T-helper 2 cell treated with Interferon-gamma antibody and Interleukin-4, amounts not matched to agents 100 ng/mL and 5 ng/mL, for 36 hours (primary cell): ENCODE measurements around the gene SDK1. TPM values are rescaled to one million over a fixed set of nuclear protein-coding genes. Genes with fewer than 3 reads are reported as not detected.
"Not testable (repeated sequence)": the region's sequence is repeated elsewhere in the genome, so short reads cannot be mapped to it uniquely, and the experiment has no call there.

ENCODE experiments used
- intact Hi-C: fragments of 100-400 bp; cut with micrococcal nuclease; formaldehyde crosslinking; loops from one replicate; pipeline ENCODE4 v1.15.1; 2023
- total RNA-seq: library from RNA; stranded (reverse); gene quantifications from 2 replicates; pipeline ENCODE4 v1.2.3, GENCODE V29; 2022

The SDK1 gene
- total RNA-seq, 1 donor from 2014 or later = 0.09 TPM

DNA sequence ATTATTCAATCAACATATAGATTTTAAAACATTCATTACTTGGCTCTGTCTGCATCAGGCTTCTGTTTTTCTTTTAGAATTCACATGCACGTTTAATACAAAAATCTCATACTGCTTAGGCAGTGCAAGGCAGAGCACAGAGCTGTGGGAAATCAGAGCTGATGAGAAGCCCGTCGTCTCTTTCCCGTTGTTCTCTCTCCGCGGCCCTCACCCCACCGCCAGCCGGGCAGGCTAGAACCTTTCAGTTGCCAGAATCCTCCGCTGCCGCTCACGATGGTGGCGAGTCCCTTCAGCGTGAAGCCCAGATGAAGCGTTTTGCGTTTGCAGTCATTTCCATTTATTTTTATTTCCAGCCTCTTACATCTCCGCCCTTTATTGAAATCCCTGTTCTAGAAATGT, 648.2 kb downstream of the SDK1 start:
- intact Hi-C loops = no loop called here

DNA sequence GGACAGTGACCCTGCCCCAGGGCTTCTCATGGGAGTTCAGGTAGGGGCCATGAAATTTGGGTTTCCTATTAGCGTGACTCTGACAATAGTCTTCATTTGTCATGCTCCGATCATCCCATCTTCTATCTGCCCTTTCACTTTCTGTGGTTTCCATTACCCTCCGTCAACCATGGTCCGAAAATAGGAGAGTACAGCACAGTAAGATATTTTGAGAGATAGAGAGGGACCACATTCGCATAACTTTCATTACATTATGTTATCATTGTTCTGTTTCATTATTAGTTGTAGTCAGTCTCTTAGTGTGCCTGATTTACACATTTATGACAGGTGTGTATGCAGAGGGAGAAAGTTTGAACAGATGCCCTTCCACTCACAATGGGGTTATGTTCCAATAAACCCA, 649.2 kb downstream of the SDK1 start:
- intact Hi-C loops = no loop called here

DNA sequence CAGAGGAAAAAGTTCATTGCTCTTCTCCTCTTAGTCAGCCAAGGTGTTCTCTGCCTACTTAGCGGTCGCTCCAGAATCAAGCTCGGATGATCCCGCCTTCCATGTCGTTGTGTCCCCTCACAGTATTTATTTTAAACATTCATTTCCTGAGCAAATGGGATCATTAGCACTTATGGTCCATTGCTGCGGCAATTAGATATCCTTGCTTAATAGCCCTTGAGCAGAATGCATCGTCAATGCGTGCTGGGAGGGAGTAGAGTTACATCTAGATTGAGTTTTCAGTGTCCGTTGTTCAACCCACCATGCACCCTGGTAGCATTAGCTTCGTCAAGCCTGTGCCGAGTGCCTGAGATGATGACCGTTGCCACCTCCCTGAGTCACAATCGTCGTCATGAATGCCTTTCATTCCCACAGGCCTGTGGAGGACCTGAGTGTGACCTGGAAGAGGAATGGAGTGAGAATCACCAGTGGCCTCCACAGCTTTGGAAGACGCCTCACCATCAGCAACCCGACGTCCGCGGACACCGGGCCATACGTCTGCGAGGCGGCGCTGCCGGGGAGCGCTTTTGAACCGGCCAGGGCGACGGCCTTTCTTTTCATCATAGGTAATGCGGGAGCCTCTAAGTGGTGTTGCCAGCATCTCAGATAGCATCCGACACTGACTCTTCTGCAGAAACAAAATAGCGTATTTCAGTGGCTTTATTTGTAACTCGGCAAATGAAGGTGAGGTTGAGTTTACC, 650.4 kb downstream of the SDK1 start:
- intact Hi-C loops = no loop called here

DNA sequence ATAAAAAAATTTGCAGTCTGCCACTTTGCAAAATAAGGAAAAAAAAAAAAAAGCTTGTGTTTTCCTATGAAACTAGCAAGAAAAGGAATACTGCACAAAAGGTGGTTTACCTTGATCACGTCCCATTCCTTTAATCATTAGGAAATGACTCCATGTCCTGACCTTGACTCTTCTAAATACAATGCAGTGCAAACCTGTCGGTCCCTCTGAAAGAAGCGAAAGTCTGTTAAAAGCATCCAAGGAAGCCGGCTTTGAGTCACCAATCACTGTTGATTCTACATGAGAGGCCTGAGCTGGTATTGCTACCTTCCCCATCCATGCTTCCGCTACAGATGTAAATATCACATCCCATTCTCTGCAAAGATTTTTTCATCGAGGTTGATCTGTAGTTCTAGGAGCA, 652.1 kb downstream of the SDK1 start:
- intact Hi-C loops = no loop called here

DNA sequence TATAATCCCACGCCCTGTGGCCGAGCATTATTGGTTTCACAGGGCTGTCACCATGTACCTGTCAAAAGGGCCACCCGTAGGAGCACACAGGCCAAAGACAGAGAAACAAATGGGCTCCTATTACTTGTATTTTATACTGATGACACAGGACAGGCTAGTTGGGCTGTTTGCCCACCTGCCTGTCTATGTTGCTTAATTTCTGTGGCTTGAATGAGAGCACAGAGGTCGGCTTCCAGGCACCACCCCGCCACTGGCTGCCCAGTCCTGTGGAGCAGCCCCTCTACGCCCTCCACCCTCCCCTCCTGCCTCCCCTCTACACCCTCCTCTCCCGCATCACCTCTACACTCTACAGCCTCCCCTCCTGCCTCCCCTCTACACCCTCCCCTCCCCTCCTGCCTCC, 652.9 kb downstream of the SDK1 start:
- intact Hi-C loops = no loop called here

DNA sequence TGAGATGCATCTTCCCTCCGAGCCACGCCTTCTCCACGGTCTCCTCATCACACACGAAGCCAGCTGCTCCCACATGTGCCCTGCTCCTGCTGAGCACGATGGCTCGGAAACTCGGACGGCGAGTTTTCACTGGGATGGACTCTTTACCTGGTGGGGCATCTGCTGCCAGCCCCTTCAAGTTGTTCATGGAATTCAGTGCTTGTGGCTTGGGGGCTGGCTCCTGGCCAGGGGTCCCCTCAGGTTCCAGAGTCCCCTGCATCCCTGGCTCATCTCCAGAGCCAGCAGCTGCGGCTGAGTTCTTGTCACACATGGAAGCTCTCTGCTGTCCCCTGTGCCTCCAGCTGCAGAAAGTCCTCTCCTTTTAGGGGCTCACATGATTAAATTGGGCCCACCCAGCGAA, 654.0 kb downstream of the SDK1 start:
- intact Hi-C loops = no loop called here

DNA sequence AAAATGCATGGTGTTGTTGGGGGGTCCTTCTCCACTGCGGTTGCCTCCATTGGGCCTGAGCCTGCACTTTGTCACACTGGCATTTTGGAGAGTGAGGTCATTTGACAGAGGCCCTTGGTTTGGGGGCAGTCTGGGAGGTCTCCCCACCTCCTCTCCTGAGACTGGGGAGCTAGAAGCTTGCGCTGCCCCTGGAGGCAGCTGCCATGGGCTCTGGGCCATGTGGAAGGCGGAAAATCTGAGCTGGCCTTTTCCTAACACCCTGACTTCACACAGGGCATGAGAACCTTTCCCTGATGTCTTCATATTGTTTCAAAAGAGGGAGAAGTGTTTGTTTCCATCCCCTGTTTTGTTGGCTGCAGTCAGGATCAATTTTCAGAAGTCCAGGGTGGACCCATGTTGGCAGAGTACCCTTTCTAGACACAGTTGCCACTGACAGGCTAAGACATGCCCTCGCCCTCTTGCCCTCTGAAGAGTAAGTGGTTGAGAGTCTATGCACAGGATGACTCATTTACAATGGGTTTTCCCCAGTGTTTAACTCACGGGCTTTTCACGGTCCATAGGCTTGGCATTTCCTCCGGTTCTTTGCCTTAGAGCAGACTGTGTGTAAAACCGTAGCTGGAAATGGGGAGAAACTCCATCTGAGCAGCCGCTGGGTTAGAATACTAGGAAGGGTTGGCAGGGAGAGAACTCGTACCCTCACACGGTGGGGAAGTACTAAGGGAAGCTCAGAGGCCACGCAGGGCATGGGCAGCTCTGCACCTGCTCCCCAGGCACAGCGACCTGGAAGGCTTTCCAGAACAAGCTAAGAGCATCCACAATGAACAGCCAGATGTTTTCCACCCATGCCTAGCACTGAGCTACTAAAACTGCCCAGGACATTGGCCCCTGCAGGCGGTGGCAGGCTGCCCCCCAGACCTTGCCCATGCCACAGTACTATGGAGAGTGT, 655.0 kb downstream of the SDK1 start:
- intact Hi-C loops = no loop called here

DNA sequence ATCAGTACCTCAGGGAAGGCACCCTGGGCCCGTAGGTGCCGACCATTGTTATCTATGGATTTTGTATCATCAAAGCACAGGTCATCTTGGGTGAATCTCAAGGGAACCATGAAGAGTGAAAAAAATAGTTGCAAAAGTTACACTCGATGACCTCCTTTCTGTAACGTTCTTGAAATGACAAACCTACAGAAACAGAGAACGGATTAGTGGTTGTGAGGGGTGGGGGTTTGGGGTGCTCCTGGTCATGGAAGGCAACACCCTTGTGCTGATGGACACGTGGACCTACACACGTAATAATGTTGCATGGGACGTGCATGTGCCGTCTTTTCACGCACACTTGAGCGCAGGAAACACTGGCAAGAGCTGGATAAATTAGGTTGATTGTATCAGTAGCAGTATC, 655.9 kb downstream of the SDK1 start:
- intact Hi-C loops = no loop called here

DNA sequence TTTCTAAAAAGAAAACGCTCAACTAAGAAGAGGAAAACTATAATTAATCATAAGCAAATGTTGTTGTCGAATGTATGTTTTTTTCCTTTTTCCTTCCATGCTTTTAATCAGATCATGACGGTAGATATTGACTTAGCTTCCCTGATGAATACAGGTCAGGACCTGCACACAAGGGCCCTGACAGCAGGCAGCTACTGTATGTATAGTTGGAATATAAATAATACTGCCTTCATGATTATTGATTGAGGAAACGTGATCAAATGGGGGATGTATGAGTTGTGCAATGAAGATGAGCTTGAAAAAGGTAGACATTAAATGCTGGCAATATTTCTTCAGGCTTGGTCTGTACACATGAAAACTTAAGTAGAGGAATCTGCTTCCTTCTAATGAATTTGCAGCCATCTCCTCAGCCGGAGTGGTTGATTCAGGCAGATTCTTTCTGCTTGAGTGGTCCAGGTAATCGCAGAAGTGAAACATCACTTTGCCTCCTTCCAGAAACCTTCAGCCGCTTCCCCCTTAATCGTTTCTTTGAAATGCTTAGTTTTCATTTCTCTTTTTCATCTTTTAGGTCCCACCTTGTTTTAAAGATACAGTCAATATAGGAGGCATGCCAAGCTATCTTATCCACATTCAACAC, 656.5 kb downstream of the SDK1 start:
- intact Hi-C loops = no loop called here

DNA sequence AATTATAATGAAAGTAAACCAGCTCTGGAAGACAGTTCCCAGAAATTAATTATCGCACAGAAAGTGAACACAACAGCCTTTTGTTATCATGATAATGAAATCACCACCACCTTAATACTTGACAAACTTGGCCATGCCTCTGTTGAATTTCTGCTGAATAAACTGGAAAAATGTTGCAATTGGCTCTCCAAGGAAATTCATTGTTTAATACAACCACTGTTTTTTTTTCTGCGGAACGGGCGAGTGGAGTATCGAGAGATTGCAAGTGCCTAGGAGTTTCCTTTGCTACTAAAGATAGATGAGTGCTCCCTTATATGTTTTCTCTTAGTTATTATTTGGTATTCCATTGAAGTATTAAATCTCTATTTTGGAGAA, 657.0 kb downstream of the SDK1 start:
- intact Hi-C loops = no loop called here

DNA sequence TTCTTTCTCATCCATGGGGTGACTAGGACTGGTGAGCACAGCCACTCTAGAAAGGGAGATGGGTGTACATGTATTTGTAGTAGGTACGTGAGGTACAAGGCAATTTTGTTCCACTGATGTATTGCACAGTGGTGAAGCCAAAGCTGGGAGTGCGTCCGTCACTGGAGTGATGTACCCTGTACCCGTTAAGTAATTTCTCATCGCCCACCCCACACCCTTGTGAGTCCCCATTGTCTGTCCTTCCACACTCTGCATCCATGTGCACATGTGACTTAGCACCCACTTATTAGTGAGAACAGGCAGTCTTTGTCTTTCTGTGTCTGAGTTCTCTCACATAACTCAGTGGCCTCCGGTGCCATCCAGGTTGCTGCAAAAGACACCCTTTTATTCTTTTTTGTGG, 658.3 kb downstream of the SDK1 start:
- intact Hi-C loops = no loop called here

DNA sequence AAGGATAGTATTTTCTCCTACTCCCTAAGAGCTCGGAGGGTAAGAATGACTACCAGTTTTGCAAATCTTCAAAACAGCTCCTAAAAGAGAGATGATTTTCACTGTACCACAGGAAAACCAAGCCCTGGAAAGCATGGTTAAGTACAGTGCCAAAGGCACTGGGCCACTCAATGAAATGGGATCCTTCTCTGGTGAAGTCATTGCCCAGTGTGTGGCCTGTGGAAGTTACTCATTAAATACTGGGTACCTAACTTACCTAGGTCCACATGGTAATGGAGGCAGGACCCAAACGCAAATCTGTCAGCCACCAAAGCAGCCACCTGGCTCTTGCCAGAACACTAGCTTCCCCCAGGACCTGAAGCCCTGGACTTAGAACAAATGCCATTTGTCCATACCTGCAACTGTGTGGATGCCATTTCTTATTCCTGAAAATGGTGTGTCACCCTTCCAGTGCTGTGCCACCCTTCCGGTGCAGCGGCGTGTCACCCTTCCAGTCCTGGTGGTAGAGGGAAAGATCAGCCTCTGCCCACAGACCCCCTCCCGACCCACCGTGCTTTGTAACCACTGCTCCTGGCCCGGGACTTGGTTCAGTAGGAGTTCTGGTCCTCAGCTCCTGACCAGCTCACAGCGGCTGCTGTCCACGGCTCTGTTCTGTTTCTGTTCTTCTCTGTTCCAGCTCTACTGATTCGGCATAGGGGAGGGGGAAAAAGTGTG, 659.2 kb downstream of the SDK1 start:
- intact Hi-C loops = no loop called here

DNA sequence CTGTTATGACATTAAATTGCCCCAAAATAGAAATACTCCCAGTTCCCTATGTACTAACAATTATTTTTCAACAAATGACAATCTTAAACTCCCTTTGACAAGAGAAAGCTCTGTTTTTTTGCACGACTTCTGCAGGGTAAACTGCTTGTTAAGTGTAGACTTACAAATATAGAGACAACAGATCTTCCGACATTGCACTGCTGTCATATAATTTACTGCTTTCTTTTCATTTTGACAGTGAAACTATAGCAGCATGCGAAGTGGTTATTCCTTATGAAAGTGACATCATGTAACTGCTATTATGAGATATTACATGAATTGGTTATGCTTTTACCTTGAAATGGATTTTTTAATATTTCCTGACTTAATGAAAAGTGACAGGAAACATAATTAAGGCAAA, 659.9 kb downstream of the SDK1 start:
- intact Hi-C loops = no loop called here

DNA sequence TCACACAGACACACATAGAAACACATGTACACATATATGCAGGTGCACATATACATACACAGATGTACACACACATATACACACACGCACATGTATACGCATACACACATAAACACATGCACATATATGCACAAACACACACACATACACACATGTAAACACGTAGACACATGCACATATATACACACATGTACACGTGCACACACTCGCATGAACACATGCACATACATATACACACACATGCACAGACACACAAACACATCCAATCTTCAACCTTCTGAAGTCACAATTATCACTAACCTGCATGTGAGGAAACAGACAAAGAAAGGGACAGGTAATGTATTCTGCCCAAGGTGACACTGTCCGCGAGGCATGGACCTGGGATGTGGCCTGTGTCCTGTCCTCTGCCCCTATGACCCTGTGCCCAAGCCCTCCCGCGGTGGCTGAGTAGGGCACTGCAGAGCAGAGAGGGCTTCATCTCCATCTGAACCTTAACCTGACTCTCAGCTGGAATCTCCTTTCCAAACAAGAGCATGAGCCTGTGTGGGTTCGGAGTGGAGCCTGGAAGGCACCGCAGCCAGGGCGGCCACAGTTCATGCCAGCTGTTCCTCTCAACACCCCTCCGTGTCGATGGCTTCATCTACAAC, 660.9 kb downstream of the SDK1 start:
- intact Hi-C loops = no loop called here

DNA sequence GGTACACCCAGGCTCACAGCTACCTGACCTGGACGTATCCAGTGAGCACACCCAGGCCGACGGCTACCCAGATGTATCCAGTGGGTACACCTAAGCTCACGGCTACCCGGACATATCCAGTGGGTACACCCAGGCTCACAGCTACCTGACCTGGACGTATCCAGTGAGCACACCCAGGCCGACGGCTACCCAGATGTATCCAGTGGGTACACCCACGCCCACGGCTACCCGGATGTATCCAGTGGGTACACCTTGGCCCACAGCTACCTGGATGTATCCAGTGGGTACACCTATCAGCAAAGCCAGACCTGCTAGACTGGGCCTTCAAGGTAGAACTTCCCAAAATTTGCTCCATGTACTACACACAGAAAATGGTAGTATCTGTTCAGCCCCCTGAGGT, 662.7 kb downstream of the SDK1 start:
- intact Hi-C loops = not testable (repeated sequence)

DNA sequence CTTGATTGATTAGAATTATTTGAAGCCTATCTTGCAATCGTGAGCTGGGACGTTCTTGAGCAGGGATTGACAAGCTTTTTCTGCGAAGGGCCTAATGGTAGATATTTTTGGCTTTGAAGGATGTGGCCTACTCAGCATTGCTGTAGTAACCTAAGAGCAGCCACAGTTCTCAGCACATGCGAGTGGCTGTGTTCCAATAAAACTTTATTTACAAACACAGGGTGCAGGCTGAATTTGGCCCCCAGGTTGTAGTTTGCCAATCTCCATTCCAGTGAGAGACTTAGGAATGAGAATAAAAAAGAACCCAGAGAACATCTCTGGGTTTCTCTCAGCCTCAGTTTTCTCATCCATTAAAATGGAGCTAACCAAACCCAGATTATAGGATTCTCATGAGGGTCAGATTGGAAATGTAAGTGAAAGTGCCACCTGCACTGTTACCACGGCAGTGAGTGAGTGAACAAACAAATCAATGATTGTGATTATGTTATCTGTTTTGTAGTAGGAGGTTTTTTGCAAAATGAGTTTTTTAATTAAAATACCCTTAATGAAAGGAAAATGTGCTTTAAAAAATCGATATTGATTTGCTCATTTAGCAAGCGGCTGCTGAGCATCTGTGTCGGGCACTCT, 664.0 kb downstream of the SDK1 start:
- intact Hi-C loops = no loop called here

DNA sequence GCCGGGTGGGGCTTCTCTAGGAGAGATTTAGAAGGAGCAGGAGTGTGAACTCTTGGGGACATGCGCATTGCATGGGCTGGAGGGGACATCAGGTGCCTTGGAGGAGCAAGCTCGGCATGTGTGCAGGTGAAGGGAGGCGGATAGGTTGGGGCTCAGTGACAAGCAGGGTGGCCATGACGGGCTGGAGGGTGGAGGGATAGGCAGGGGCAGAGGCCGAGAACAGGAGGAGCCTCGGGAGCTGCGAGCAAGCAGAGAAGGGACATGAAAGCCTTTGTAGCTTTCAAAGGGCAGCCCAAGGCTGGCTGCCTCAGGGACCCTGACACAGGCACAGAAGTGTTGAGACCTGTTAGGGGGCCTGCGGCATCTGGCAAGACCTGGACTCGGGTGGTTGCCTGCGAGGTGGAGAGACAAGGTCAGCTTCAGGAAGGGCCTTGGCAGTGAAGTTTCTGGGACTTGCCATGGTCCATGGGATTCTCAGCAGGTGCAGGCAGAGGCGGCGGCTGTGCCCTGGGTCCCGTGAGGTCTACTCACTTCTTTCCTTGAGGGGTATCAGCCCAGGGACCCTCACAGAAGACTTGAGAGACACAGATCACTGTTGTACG, 664.8 kb downstream of the SDK1 start:
- intact Hi-C loops = no loop called here

DNA sequence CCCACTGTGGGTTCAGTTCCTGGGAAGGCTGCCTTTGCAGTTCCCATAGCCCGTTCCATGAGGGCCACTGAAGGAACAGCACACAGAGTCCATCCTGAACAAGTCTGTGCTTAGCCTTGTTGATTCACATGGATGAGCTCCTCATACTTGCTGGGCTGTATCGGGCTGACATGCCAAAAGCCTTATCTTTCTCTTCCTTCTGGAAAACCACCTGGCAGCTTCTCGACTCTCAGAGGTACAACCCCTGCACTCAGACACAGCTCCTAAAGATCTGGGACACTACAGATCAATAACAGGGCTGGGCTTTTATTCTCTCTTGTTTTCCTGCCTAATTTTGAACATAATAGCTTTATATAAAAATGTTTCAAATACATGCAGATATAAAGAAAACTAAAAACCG, 667.2 kb downstream of the SDK1 start:
- intact Hi-C loops = no loop called here

DNA sequence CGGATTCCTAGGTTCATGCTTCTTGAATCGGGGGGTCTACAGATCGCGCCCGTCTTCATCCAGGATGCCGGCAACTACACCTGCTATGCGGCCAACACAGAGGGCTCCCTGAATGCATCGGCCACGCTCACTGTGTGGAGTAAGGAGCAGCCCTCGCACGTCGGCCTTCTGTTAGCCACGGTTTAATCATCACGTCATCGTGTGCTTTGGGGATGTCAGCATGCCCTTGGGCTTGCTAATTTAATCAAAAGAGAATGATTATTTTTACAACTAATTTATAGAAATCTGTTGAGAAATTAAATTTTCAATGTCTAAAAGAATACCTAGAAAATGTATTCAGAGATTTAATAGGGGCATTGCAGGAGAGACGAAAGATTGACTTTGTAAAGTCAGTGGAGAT, 668.2 kb downstream of the SDK1 start:
- intact Hi-C loops = no loop called here

DNA sequence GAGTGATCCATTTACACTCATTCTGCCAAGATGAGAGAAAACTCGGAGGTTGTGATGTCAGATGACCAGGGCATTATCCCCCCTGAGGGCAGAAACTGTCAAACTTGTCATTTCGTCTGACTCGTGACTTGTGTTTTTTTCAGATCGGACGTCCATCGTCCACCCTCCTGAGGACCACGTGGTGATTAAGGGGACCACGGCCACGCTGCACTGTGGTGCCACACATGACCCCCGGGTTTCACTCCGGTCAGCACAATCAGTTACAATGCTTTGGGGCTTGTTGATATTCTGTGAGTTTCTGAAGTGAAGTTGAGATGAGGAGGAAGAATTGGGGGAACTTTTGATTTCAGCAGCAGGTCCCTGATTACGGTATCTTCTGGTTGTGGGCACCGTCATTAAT, 670.3 kb downstream of the SDK1 start:
- intact Hi-C loops = no loop called here
